Measurements from ENCODE around the gene LARGE1. TPM values are rescaled to one million over a fixed set of nuclear protein-coding genes. Genes with fewer than 3 reads are reported as not detected.

The LARGE1 gene
- total RNA-seq, 1 experiment from 2014 or later: 2.5 TPM

DNA sequence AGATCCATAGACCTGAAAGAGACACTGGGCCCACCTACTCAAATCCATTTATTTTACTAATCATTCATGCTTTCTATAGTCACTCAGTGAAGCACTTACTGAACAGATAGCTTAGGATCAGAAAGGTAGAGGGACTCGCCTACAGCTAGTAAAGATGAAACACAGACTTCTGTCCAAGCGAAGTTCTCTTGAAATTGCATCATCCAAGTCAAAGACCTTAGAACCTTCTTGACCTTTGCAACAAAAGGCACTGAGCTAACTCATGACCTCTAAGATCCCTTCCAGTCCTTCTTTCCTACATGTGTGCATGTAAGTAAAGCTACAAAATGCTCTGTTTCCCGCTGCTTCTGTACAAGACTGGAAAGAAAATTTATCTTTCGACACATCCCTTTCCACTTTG lies 377.6 kb downstream of the LARGE1 start:
- Histone ChIP-seq H3K36me3 (ENCODE audit: control insufficient read depth, insufficient read depth, low read length) (no peaks in the 10 kb centered on the region), H3K9me3 (ENCODE audit: control insufficient read depth, insufficient read depth, low read depth, low read length) (no peaks in the 10 kb centered on the region), H3K4me3 (ENCODE audit: low read depth in 2 of 2, low read length in 2 of 2) (no peak overlapping the region), H3K27ac (ENCODE audit: low read length) (no peak overlapping the region), H3K4me1 (ENCODE audit: control insufficient read depth, insufficient read depth, low read length) (no peaks in the 10 kb centered on the region), H3K27me3 (ENCODE audit: control insufficient read depth, insufficient read depth, low read length) (no peaks in the 10 kb centered on the region)
- POLR2A ChIA-PET: no interaction called here
- ATAC-seq (no peak), DNase-seq (ENCODE audit: low read depth, low spot score) (no peak)
- TF ChIP-seq POLR2AphosphoS5 (IDR thresholded peaks at IDR 0.05; ENCODE audit: low read depth, low read length): no peak
- TF ChIP-seq, protein P1, sequence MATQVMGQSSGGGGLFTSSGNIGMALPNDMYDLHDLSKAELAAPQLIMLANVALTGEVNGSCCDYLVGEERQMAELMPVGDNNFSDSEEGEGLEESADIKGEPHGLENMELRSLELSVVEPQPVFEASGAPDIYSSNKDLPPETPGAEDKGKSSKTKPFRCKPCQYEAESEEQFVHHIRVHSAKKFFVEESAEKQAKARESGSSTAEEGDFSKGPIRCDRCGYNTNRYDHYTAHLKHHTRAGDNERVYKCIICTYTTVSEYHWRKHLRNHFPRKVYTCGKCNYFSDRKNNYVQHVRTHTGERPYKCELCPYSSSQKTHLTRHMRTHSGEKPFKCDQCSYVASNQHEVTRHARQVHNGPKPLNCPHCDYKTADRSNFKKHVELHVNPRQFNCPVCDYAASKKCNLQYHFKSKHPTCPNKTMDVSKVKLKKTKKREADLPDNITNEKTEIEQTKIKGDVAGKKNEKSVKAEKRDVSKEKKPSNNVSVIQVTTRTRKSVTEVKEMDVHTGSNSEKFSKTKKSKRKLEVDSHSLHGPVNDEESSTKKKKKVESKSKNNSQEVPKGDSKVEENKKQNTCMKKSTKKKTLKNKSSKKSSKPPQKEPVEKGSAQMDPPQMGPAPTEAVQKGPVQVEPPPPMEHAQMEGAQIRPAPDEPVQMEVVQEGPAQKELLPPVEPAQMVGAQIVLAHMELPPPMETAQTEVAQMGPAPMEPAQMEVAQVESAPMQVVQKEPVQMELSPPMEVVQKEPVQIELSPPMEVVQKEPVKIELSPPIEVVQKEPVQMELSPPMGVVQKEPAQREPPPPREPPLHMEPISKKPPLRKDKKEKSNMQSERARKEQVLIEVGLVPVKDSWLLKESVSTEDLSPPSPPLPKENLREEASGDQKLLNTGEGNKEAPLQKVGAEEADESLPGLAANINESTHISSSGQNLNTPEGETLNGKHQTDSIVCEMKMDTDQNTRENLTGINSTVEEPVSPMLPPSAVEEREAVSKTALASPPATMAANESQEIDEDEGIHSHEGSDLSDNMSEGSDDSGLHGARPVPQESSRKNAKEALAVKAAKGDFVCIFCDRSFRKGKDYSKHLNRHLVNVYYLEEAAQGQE (IDR thresholded peaks at IDR 0.05; ENCODE audit: insufficient read depth in 1 of 2, low read depth in 2 of 2, low read length in 1 of 2): no peak
- TF ChIP-seq, protein P2, sequence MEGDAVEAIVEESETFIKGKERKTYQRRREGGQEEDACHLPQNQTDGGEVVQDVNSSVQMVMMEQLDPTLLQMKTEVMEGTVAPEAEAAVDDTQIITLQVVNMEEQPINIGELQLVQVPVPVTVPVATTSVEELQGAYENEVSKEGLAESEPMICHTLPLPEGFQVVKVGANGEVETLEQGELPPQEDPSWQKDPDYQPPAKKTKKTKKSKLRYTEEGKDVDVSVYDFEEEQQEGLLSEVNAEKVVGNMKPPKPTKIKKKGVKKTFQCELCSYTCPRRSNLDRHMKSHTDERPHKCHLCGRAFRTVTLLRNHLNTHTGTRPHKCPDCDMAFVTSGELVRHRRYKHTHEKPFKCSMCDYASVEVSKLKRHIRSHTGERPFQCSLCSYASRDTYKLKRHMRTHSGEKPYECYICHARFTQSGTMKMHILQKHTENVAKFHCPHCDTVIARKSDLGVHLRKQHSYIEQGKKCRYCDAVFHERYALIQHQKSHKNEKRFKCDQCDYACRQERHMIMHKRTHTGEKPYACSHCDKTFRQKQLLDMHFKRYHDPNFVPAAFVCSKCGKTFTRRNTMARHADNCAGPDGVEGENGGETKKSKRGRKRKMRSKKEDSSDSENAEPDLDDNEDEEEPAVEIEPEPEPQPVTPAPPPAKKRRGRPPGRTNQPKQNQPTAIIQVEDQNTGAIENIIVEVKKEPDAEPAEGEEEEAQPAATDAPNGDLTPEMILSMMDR (IDR thresholded peaks at IDR 0.05): no peak
- no peak for TF ChIP-seq TCF7L2 (IDR thresholded peaks at IDR 0.05; ENCODE audit: low read depth, low read length)
- TF ChIP-seq SIN3A (IDR thresholded peaks at IDR 0.05; ENCODE audit: borderline replicate concordance, insufficient read depth, low read depth, low read length): no peak
- CTCF ChIA-PET: no interaction called here
- no TSS peak for BruUV-seq (replicated peaks)
- intact Hi-C loops (cut with micrococcal nuclease; ENCODE audit: unreplicated experiment): no loop called here
- in situ Hi-C loops (cut with HindIII; ENCODE audit: low pct_unique_long_range_greater_than_20kb, low sequenced_read_pairs): no loop called here

DNA sequence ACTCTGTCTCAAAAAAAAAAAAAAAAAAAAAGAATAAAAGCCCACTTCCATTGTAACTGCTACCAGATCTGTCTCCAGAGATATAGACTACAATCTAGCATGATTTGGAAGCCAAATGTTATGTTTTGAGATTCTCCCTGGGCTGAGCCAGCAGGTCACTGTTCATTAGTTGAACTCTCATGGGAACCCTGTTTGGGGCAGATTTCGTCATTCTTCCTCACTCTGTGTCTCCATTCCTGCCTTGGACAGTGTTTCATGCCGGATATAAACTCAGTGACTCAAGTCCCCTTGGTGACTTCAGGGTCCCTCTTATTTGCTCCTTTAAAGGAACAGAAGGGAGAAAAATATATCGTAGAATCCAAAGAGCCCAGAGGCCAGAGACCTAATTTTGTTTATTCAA lies 378.1 kb downstream of the LARGE1 start:
- no peak for DNase-seq (ENCODE audit: low read depth, low spot score)
- Histone ChIP-seq H3K36me3 (ENCODE audit: control insufficient read depth, insufficient read depth, low read length) (no peaks in the 10 kb centered on the region), H3K4me3 (ENCODE audit: low read depth in 2 of 2, low read length in 2 of 2) (no peak overlapping the region), H3K27me3 (ENCODE audit: control insufficient read depth, insufficient read depth, low read length) (no peaks in the 10 kb centered on the region), H3K4me1 (ENCODE audit: control insufficient read depth, insufficient read depth, low read length) (no peaks in the 10 kb centered on the region), H3K9me3 (ENCODE audit: control insufficient read depth, insufficient read depth, low read depth, low read length) (no peaks in the 10 kb centered on the region), H3K27ac (ENCODE audit: low read length) (no peak overlapping the region)
- ATAC-seq: no peak
- TF ChIP-seq TCF7L2 (IDR thresholded peaks at IDR 0.05; ENCODE audit: low read depth, low read length) (no peak), SIN3A (IDR thresholded peaks at IDR 0.05; ENCODE audit: borderline replicate concordance, insufficient read depth, low read depth, low read length) (no peak), POLR2AphosphoS5 (IDR thresholded peaks at IDR 0.05; ENCODE audit: low read depth, low read length) (no peak)
- TF ChIP-seq, protein P2 (IDR thresholded peaks at IDR 0.05): no peak
- TF ChIP-seq, protein P1 (IDR thresholded peaks at IDR 0.05; ENCODE audit: insufficient read depth in 1 of 2, low read depth in 2 of 2, low read length in 1 of 2): no peak
- no TSS peak for BruUV-seq (replicated peaks)
- intact Hi-C loops (cut with micrococcal nuclease; ENCODE audit: unreplicated experiment): no loop called here
- ChIA-PET CTCF (no interaction called here), POLR2A (no interaction called here)
- in situ Hi-C loops (cut with HindIII; ENCODE audit: low pct_unique_long_range_greater_than_20kb, low sequenced_read_pairs): no loop called here

All from Panc1 (cell line).